Pancreas (tissue), 10 donors: ENCODE measurements around the gene PTPRG. TPM values are rescaled to one million over a fixed set of nuclear protein-coding genes. Genes with fewer than 3 reads are reported as not detected.

ENCODE experiments used
- ATAC-seq, 4 donors: fragments of 200-7000 bp; cut with Tn5 transposase; one replicate each; pipeline versions ENCODE4 v1.8.0 to v1.9.1; 2020; ENCODE audit warnings: mild to moderate bottlenecking in 4 of 4, moderate library complexity in 4 of 4
- DNase-seq, 6 donors: peaks; one replicate each; pipeline ENCODE4 v3.0.0-alpha.2; 2020
- FAIRE-seq: peaks from 2 replicates; lab custom pipeline; 2012; peaks lifted over from hg19 to GRCh38; lab: Jason Lieb, UNC
- H3K27ac ChIP-seq, 4 donors: fragments of 200-600 bp; sonication (generic); 1 replicate in 3 of 4; 2 replicates in 1 of 4; pipeline versions ENCODE4 v1.5.0 to v1.8.0; 2020
- H3K27me3 ChIP-seq, 4 donors: fragments of 200-600 bp; one replicate each; pipeline ENCODE4 v1.8.0; 2021
- H3K36me3 ChIP-seq, 3 donors: fragments of 200-600 bp; sonication (generic) in 1 of 3; one replicate each; pipeline versions ENCODE4 v1.5.0 to v1.8.0; 2020 to 2021
- H3K4me1 ChIP-seq, 3 donors: fragments of 200-600 bp; one replicate each; pipeline ENCODE4 v1.8.0; 2021
- H3K4me3 ChIP-seq, 4 donors: fragments of 200-600 bp; sonication (generic) in 2 of 4; one replicate each; pipeline versions ENCODE4 v1.5.0 to v1.8.0; 2020 to 2021
- H3K9me3 ChIP-seq, 4 donors: fragments of 200-600 bp; one replicate each; pipeline ENCODE4 v1.8.0; 2021
- CTCF ChIP-seq, 4 donors: fragments of 200-600 bp; sonication (generic) in 3 of 4; IDR thresholded peaks; one replicate each; pipeline versions ENCODE4 v1.5.0 to v1.8.0; 2021; ENCODE audit warnings: antibody characterized with exemption in 4 of 4
- WGBS, 2 donors: extraction: QIAGEN DNeasy Blood & Tissue Kit; methylation state at CpG; one replicate each; pipeline ENCODE4 v1.1.7; 2013; 5-methylcytosine and 5-hydroxymethylcytosine counted together
- intact Hi-C, 3 donors: fragments of 100-400 bp; cut with DNase I; formaldehyde crosslinking; loops; one replicate each; pipeline versions ENCODE4 v1.11.1 to v1.14.2; 2022
- polyA plus RNA-seq, 2 donors: library from polyadenylated mRNA; stranded (reverse); fragments of 200-250 nt; gene quantifications; one replicate each; pipeline ENCODE4 v1.2.3, GENCODE V29; 2013
- total RNA-seq, 6 donors: library from RNA; stranded (reverse); fragmentation: NEBNext Ultra II Directional in 4 of 6; extraction: Animal tissue kit (Norgen Biotek cat#: 25700) in 4 of 6; gene quantifications; one replicate each; pipeline versions ENCODE4 v1.2.1 to v1.2.4, GENCODE V29; 2021 to 2023
- donor health status: healthy with polysubstance abuse.
- donor health status: DM: no; HTN: no; CAD: no; lungs with moderate emphysema.
- donor health status: DM: no; HTN: no; CAD: no.
- donor health status: control.
- donor health status: control.
- donor health status: Bipolar disorder and iron deficiency.
- donor health status: DM: yes; HTN: yes; CAD: no.
- donor health status: DM: no; HTN: no; CAD: no.
- donor health status: DM: no; HTN: no; CAD: no.
- donor health status: DM: yes; HTN: yes; CAD: no.

The PTPRG gene
- total and polyA plus RNA-seq, 8 donors = 2.8 to 20.5 (median 9.5) TPM

DNA sequence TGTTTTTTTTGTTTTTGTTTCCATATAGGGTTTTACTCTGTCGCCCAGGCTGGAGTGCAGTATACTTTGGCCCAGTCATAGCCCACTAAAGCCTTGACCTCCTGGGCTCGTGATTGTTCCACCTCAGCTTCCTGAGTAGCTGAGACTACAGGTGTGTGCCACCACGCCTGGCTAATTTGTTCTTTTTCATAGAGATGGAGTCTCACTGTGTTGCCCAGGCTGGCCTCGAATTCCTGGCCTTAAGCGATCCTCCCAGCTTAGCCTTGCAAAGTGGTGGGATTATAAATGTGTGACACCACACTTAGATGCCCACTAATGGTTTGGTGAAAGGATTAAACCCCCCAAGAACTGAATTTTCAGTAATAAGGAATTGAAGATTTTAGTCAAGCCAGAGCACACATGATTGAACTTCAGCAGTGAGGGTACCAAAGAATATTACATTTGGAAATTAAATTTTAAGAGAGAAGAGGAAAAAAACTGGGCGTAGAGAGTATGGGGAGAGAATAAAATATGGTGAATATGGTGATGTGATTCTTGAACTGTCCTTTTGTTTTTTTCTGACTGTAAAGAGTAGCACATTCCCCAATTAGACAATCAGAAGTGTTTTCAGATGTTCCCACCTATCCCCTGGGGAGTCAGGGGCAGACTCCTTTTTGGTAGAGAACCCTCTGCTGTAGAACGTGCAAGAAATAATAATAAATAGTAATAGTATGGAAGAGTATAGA lies 208.1 kb downstream of the PTPRG start:
- DNase-seq (no peak), FAIRE-seq (no peak), ATAC-seq (no peak)
- H3K9me3 ChIP-seq = no peaks in the 10 kb centered on the region
- H3K4me3 ChIP-seq = no peak overlapping the region
- H3K27me3 ChIP-seq = no peaks in the 10 kb centered on the region
- H3K4me1 ChIP-seq = no peaks in the 10 kb centered on the region
- TF ChIP-seq CTCF (IDR thresholded peaks at IDR 0.05) = no peak
- no peak overlapping the region for H3K27ac ChIP-seq
- H3K36me3 ChIP-seq = no peaks in the 10 kb centered on the region
- WGBS, 2 donors = 89 to 90% methylated on average over 7 of the region's 7 CpGs
- intact Hi-C loops = no loop called here

DNA sequence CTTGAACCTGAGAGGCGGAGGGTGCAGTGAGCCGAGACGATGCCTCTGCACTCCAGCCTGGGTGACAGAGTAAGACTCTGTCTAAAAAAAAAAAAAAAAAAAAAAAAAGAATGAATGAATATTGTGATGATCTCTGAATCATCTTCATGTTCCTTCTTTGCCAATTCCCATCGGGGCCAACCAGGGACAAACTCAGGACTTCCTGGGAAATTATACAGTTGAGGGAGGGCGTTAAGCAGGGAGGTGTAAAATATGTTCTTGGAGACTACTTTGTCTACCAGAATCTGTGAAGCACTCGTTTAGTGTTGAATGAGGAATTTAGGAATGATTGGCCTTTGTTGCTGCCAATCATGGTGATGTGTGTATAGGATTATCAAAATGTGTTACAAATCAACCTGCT lies 210.6 kb downstream of the PTPRG start:
- ATAC-seq = no peak
- 84 to 90% methylated on average over 6 of the region's 6 CpGs for WGBS, 2 donors
- no peaks in the 10 kb centered on the region for H3K36me3 ChIP-seq
- DNase-seq = no peak
- H3K27ac ChIP-seq = no peak overlapping the region
- TF ChIP-seq CTCF (IDR thresholded peaks at IDR 0.05) = no peak
- no peak overlapping the region for H3K4me3 ChIP-seq
- H3K4me1 ChIP-seq = no peaks in the 10 kb centered on the region
- H3K27me3 ChIP-seq = no peaks in the 10 kb centered on the region
- intact Hi-C loops = no loop called here
- no peak for FAIRE-seq
- no peaks in the 10 kb centered on the region for H3K9me3 ChIP-seq

- no peaks in the 10 kb centered on the region for H3K27me3 ChIP-seq
- no peak overlapping the region for H3K4me3 ChIP-seq
- FAIRE-seq = no peak
- intact Hi-C loops = no loop called here
- no peaks in the 10 kb centered on the region for H3K36me3 ChIP-seq
- no peak overlapping the region for H3K27ac ChIP-seq
- no peaks in the 10 kb centered on the region for H3K9me3 ChIP-seq
- no peak for TF ChIP-seq CTCF (IDR thresholded peaks at IDR 0.05)
- WGBS, 2 donors = 85 to 87% methylated on average over 1 of the region's 1 CpG
- no peak for ATAC-seq
- H3K4me1 ChIP-seq = no peaks in the 10 kb centered on the region
- no peak for DNase-seq
Measured at GRCh38 chr3:61772456-61772855, 211.1 kb downstream of the PTPRG start.

- Histone ChIP-seq H3K27me3 (no peaks in the 10 kb centered on the region), H3K27ac (no peak overlapping the region), H3K4me1 (no peaks in the 10 kb centered on the region), H3K36me3 (no peaks in the 10 kb centered on the region), H3K4me3 (no peak overlapping the region), H3K9me3 (no peaks in the 10 kb centered on the region)
- intact Hi-C loops = no loop called here
- ATAC-seq (no peak), FAIRE-seq (no peak), DNase-seq (no peak)
- WGBS, 2 donors = 59 to 68% methylated on average over 7 of the region's 7 CpGs
- no peak for TF ChIP-seq CTCF (IDR thresholded peaks at IDR 0.05)
Measured at GRCh38 chr3:61774279-61774890, 213.0 kb downstream of the PTPRG start.

DNA sequence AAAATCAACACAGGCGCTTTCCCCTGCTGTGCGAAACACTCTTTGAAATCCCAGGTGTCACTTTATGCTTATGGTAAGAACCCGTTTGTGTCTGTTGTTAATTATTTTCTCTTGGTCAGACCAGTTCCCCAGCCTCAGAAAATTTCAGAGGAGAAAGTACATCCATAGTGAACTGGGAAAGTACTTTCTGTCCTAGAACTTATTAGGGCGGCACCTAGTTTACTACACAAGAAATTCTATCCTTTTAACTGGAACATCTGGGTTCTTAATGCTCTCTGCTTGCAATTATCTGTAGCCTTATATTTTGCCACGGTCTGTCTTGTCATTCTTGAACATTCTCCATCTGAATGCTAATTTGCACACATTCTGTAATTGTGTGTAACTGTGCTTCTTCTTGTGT lies 215.0 kb downstream of the PTPRG start:
- no peak overlapping the region for H3K27ac ChIP-seq
- FAIRE-seq = no peak
- WGBS, 2 donors = 69 to 72% methylated on average over 5 of the region's 5 CpGs
- H3K4me1 ChIP-seq = no peaks in the 10 kb centered on the region
- intact Hi-C loops = no loop called here
- no peaks in the 10 kb centered on the region for H3K27me3 ChIP-seq
- no peak for DNase-seq
- H3K9me3 ChIP-seq = no peaks in the 10 kb centered on the region
- H3K4me3 ChIP-seq = no peak overlapping the region
- no peaks in the 10 kb centered on the region for H3K36me3 ChIP-seq
- TF ChIP-seq CTCF (IDR thresholded peaks at IDR 0.05) = no peak
- ATAC-seq = peak in 2 of 4 donors; percentile 30 to 46
